GM12878 (cell line): Measurements from ENCODE around the gene STK11. TPM values are rescaled to one million over a fixed set of nuclear protein-coding genes. Genes with fewer than 3 reads are reported as not detected.

Experiments
- ATF2 ChIP-seq: IDR thresholded peaks from 2 replicates; pipeline ENCODE4 v1.6.1; 2012; ENCODE audit warnings: low read length, inconsistent platforms
- BRCA1 ChIP-seq: IDR thresholded peaks from 2 replicates; pipeline ENCODE4 v1.6.1; 2011; ENCODE audit warnings: low read depth, low read length, improper control_type of control experiment
- CHD4 ChIP-seq: fragments of 200-600 bp; sonication (generic); IDR thresholded peaks from 2 replicates; pipeline ENCODE4 v1.6.1; 2016; ENCODE audit warnings: mild to moderate bottlenecking
- CREB1 ChIP-seq: IDR thresholded peaks from 2 replicates; pipeline ENCODE4 v1.6.1; 2012; ENCODE audit warnings: low read depth, mild to moderate bottlenecking, inconsistent platforms
- FOS ChIP-seq: IDR thresholded peaks from 3 replicates; pipeline ENCODE4 v1.6.1; 2011; ENCODE audit warnings: borderline replicate concordance; ENCODE audit not compliant: insufficient read length; ENCODE audit errors: extremely low read depth
- HSF1 ChIP-seq: fragments of 150-350 bp; IDR thresholded peaks from 2 replicates; pipeline ENCODE4 v1.6.1; 2014; ENCODE audit warnings: mild to moderate bottlenecking, low read depth, low read length
- IRF5 ChIP-seq: fragments of 450-650 bp; IDR thresholded peaks from 2 replicates; pipeline ENCODE4 v1.6.1; 2017; ENCODE audit warnings: borderline replicate concordance
- NR2C1 ChIP-seq: fragments of 450-650 bp; IDR thresholded peaks from 2 replicates; pipeline ENCODE4 v1.6.1; 2017; ENCODE audit warnings: antibody characterized with exemption, mild to moderate bottlenecking, moderate library complexity
- RAD51 ChIP-seq: fragments of 450-650 bp; IDR thresholded peaks from 2 replicates; pipeline ENCODE4 v1.6.1; 2016; ENCODE audit warnings: moderate library complexity, mild to moderate bottlenecking, inconsistent platforms
- RB1 ChIP-seq: fragments of 450-650 bp; formaldehyde crosslinking; IDR thresholded peaks from 2 replicates; pipeline ENCODE4 v1.6.1; 2017; ENCODE audit warnings: mild to moderate bottlenecking, borderline replicate concordance
- RFX5 ChIP-seq: IDR thresholded peaks from 2 replicates; pipeline ENCODE4 v1.6.1; 2011; ENCODE audit warnings: low read depth, low read length, improper control_type of control experiment
- SMAD5 ChIP-seq: IDR thresholded peaks from 2 replicates; pipeline ENCODE4 v1.6.1; 2016; ENCODE audit warnings: antibody characterized with exemption, low read depth
- TCF7 ChIP-seq: IDR thresholded peaks from 2 replicates; pipeline ENCODE4 v1.6.1; 2014; ENCODE audit warnings: antibody characterized with exemption, borderline replicate concordance
- polyA plus RNA-seq, 11 experiments: library from polyadenylated mRNA; depleted of rRNA in 4 of 11; unstranded in 6 of 11; stranded (reverse) in 5 of 11; fragments of >200 nt; fragmentation: Nextera tagmentation in 4 of 11; fragmentation: Illumina TruSeq in 1 of 11; extraction: Ambion mirVana in 4 of 11; extraction: Trizol in 1 of 11; gene quantifications; 1 replicate in 1 of 11; 2 replicates in 10 of 11; pipeline versions ENCODE4 v1.2.1 to v1.2.3, GENCODE V29; 2011 to 2016; ENCODE audit warnings: inconsistent platforms in 2 of 11, missing spikeins in 2 of 11, low read depth in 1 of 11
- total RNA-seq, 4 experiments: library from RNA; depleted of rRNA in 3 of 4; stranded (reverse); fragments of >200 nt in 3 of 4; fragmentation: Illumina TruSeq in 1 of 4; extraction: Trizol in 1 of 4; gene quantifications; 2 replicates each; pipeline versions ENCODE4 v1.2.1 to v1.2.3, GENCODE V29; 2013 to 2021
- TF ChIP-seq, protein P1 (sequence below): fragments of 450-650 bp; IDR thresholded peaks from 2 replicates; pipeline ENCODE4 v1.6.1; 2017; ENCODE audit warnings: mild to moderate bottlenecking, moderate library complexity
- TF ChIP-seq, protein P2 (sequence below): fragments of 450-650 bp; IDR thresholded peaks from 2 replicates; pipeline ENCODE4 v1.6.1; 2016; ENCODE audit warnings: mild to moderate bottlenecking, moderate library complexity, borderline replicate concordance
- TF ChIP-seq, protein P3 (sequence below): IDR thresholded peaks from 2 replicates; pipeline ENCODE4 v1.6.1; 2012; ENCODE audit warnings: low read depth, low read length, improper control_type of control experiment

Gene STK11
- total and polyA plus RNA-seq, 10 of the 15 experiments (the other 5 are each of a cell fraction or from before 2014, with no cell fraction given): 0.33 to 71.0 (median 23.8) TPM

- TF ChIP-seq IRF5 (no peak), RAD51 (no peak), HSF1 (no peak), CHD4 (no peak), BRCA1 (no peak), RFX5 (no peak), RB1 (peak; percentile 94; the same call in 1 of the 2 replicates), NR2C1 (peak; percentile 81), SMAD5 (no peak; the same call in 1 of the 2 replicates), ATF2 (no peak), CREB1 (no peak), TCF7 (no peak), FOS (no peak)
- TF ChIP-seq, protein P1, sequence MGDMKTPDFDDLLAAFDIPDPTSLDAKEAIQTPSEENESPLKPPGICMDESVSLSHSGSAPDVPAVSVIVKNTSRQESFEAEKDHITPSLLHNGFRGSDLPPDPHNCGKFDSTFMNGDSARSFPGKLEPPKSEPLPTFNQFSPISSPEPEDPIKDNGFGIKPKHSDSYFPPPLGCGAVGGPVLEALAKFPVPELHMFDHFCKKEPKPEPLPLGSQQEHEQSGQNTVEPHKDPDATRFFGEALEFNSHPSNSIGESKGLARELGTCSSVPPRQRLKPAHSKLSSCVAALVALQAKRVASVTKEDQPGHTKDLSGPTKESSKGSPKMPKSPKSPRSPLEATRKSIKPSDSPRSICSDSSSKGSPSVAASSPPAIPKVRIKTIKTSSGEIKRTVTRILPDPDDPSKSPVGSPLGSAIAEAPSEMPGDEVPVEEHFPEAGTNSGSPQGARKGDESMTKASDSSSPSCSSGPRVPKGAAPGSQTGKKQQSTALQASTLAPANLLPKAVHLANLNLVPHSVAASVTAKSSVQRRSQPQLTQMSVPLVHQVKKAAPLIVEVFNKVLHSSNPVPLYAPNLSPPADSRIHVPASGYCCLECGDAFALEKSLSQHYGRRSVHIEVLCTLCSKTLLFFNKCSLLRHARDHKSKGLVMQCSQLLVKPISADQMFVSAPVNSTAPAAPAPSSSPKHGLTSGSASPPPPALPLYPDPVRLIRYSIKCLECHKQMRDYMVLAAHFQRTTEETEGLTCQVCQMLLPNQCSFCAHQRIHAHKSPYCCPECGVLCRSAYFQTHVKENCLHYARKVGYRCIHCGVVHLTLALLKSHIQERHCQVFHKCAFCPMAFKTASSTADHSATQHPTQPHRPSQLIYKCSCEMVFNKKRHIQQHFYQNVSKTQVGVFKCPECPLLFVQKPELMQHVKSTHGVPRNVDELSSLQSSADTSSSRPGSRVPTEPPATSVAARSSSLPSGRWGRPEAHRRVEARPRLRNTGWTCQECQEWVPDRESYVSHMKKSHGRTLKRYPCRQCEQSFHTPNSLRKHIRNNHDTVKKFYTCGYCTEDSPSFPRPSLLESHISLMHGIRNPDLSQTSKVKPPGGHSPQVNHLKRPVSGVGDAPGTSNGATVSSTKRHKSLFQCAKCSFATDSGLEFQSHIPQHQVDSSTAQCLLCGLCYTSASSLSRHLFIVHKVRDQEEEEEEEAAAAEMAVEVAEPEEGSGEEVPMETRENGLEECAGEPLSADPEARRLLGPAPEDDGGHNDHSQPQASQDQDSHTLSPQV: 0 out of 2 replicates have a peak, but pooled peaks have one; percentile 29
- TF ChIP-seq, protein P2, sequence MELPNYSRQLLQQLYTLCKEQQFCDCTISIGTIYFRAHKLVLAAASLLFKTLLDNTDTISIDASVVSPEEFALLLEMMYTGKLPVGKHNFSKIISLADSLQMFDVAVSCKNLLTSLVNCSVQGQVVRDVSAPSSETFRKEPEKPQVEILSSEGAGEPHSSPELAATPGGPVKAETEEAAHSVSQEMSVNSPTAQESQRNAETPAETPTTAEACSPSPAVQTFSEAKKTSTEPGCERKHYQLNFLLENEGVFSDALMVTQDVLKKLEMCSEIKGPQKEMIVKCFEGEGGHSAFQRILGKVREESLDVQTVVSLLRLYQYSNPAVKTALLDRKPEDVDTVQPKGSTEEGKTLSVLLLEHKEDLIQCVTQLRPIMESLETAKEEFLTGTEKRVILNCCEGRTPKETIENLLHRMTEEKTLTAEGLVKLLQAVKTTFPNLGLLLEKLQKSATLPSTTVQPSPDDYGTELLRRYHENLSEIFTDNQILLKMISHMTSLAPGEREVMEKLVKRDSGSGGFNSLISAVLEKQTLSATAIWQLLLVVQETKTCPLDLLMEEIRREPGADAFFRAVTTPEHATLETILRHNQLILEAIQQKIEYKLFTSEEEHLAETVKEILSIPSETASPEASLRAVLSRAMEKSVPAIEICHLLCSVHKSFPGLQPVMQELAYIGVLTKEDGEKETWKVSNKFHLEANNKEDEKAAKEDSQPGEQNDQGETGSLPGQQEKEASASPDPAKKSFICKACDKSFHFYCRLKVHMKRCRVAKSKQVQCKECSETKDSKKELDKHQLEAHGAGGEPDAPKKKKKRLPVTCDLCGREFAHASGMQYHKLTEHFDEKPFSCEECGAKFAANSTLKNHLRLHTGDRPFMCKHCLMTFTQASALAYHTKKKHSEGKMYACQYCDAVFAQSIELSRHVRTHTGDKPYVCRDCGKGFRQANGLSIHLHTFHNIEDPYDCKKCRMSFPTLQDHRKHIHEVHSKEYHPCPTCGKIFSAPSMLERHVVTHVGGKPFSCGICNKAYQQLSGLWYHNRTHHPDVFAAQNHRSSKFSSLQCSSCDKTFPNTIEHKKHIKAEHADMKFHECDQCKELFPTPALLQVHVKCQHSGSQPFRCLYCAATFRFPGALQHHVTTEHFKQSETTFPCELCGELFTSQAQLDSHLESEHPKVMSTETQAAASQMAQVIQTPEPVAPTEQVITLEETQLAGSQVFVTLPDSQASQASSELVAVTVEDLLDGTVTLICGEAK: 0 out of 2 replicates have a peak, but pooled peaks have one; percentile 15
- TF ChIP-seq, protein P3, sequence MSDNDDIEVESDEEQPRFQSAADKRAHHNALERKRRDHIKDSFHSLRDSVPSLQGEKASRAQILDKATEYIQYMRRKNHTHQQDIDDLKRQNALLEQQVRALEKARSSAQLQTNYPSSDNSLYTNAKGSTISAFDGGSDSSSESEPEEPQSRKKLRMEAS: peak; percentile 80; the same call in 1 of the 2 replicates
Observed at GRCh38 chr19:1269478-1270212, 64.1 kb downstream of the STK11 start (continued).
